GM19372 (cell line): ENCODE results near the gene RAB11FIP4.

Source experiments
- ATAC-seq: cut with Tn5 transposase; IDR thresholded peaks from one replicate; pipeline ENCODE4 v1.9.1; 2021; ENCODE audit warnings: mild to moderate bottlenecking, low read depth, moderate library complexity; ENCODE audit not compliant: unreplicated experiment

Gene RAB11FIP4

DNA sequence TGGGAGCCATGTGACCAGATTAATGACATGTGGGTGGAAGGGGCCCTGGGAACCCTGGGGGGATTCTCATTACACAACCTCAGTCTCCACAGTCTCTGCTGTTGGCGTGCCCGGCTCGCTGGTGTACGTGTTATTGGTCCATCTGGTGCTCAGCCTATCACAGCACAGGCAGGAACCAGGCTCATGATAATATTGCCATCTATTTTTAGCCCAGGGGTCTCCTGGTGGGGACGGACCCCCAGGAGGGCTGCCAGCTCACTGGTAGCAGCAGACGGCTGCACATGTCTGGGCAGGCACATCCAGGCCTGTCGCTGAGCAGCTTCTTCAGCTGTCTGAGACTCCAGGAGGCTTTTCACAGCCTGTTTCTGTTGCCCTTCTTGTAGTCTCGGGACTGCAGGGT is 123.8 kb downstream of the RAB11FIP4 start:
- ATAC-seq = no peak

DNA sequence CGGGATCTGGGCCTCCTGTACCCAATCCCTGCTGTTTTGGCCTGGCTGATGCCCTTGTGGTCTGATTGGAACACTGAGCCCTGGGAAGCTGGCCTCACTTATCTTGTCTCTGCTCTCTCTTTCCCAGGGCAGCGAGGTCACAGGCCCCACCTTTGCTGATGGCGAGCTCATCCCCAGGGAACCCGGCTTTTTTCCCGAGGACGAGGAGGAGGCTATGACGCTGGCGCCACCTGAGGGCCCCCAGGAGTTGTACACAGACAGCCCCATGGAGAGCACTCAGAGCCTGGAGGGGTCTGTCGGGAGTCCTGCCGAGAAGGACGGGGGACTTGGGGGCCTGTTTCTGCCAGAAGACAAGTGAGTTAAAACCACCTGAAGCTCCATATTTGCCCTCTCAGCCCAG is 126.0 kb downstream of the RAB11FIP4 start:
- no peak for ATAC-seq

DNA sequence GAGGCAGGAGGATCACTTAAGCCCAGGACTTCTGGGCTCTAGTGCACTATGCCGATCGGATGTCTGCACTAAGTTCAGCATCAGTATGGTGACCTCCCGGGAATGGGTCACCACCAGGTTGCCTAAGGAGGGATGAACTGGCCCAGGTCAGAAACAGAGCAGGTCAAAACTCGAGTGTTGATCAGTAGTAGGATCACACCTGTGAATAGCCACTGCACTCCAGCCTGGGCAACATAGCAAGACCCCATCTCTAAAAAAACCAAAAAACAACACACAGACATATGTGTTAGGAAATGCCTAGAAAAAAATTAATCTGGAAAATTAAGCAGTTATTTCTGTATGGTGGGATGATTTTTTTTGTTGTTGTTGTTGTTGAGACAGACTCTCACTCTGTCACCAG is 127.0 kb downstream of the RAB11FIP4 start:
- no peak for ATAC-seq

DNA sequence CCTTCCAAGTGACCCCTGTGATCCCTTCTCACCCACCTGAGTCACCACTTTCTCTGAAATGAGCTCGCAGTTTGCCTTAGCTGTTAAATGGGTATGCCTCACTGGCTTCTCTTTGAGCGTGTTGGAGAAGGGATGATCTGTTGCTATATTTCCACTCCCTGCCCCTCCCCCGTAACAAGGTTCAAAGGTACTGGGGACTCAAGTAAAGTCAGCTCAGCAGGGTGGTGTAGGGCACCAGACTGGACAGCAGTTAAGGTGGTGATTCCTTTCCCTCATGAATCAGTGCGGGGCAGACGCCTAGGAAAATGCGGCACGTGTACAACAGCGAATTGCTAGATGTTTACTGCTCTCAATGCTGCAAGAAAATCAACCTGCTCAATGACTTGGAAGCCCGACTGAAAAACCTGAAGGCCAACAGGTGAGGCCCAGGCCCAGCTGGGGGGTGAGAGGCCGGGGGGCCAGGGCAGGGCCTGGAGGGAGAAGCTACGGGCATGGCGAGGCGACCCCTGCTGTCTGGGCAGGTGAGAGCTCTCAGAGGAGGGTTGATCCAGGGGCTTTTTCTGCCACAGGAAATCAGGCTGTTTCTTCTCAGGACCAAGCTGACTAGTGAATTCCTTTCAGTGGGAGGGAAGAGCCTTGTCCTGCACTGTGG is 130.3 kb downstream of the RAB11FIP4 start:
- ATAC-seq = no peak

DNA sequence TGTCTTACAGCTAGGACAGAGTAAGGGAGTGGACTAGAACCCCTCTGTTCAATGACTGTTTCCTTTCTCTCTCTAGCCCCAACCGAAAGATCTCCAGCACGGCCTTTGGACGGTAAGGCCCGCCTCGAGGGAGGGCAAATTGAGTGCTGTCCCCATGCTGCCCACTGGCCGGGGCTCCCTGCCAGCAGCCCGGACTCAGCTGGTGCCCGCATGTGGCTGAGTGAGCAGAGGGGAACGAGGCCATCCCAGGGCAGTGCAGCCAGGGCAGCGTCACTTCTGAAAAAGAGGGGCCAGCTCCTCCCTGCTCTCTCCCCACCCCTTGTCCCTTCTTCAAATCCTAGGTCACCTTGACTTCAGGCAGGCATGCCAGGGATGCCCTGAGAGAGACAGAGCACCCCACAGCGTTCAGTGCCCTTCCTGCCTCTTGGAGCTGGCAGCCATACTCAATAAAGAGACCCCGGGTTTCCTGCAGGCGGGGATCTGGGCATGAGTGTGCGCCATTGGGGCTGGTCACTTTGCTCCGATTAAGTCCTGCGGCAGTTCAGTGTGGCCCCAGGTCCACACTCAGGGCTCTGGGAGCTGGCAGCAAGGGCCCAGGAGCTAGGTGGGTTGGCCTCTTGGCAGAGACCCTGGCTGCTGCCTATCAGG is 130.9 kb downstream of the RAB11FIP4 start:
- ATAC-seq = no peak

DNA sequence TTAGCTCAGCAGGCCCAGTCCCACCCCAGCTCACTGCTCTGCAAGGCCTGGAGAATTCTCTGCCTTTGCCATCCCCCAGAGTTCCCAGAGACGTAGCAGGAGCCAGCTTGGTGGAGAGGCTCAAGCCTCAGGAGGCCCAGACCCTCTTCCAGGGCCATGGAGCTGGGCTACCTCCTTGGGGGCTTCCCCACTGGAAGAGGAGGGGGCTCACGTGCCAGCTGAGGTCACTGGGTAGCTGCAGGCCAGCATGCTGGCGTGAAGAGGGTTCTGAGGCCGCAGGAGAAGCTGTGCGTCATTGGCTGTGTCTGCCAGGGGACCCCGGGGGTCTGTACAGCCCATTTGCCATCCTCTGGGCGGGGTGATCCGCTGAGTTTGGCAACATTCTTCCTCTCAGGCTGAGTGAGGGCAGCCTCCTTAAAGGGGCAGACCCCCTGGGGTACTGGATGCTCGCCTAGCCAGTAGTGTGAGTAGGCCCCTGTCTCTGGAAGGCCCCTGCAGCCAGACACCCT is 131.6 kb downstream of the RAB11FIP4 start:
- no peak for ATAC-seq

DNA sequence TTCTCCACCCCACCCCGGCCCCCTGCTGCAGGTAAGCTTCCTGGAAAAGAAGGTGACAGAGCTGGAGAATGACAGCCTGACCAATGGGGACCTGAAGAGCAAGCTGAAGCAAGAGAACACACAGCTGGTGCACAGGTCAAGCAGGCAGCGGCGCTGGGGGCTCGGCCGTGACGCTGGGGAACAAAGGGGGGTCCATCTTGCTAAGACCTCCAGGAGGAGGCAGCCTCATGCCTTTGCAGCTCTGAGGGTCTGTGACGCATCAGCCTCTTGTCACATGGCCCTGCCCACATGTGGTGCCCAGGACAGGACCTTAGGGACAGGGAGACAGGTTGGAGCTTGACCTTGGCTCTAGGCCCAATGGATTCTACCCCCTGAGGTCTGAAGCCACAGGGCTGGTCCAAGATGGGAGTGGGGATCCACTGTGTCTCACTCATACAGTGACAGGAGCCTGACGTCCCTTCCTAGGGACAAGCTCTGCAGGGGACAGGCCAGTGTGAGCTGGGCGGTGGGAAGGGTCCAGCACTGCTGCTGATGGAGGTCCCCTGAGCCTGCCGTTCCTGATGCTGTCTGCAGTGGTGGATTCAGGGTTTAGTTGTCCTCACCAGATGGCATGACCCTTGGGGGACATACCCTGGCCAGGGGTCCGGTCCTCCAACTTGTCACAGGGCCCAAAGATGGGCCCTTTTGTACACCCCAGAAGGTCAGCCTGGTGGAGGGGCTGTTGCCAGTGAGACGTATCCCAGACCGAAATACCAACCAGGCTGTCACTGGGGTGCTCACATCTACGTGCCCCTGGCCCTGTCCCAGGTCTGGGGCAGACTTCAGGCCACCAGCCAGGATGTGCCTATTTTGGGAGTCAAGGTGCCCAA is 132.6 kb downstream of the RAB11FIP4 start:
- no peak for ATAC-seq

DNA sequence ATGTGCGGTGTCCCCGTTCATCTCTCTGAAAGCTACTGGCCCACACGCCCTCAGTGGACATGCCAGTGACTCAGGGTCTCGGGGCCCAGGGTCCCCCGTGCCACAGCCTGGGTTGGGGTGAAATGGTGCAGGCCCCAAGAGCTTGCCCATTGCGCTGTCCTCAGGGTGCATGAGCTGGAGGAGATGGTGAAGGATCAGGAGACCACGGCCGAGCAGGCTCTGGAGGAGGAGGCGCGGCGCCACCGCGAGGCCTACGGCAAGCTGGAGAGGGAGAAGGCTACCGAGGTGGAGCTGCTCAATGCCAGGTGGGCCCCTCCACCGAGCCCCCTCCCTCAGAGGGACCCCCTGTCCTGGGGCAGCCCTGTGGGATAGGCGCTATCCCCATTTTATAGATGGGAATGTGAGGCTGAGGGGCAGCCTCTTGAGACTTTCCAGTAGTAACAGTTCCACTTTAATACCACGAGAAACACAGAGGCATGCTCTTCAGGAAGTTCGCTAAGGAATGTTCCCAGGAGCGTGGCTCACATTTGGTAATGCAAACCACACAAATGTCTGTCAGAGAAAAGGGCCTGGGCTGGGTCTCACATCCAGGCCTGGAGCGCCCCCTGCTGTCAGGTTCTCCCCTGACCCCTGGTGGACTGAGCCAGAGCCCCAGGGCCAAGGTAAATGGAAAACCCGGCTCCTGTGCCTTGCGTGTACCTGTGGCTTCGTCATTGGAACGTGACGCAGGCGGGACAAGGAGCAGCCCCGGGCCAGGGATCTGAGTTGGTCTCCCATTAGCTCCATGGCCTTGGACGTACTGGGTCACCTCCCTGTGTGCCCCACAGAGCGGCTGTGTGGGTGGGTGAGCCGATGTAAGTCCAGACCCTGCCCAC is 133.7 kb downstream of the RAB11FIP4 start:
- ATAC-seq = no peak

DNA sequence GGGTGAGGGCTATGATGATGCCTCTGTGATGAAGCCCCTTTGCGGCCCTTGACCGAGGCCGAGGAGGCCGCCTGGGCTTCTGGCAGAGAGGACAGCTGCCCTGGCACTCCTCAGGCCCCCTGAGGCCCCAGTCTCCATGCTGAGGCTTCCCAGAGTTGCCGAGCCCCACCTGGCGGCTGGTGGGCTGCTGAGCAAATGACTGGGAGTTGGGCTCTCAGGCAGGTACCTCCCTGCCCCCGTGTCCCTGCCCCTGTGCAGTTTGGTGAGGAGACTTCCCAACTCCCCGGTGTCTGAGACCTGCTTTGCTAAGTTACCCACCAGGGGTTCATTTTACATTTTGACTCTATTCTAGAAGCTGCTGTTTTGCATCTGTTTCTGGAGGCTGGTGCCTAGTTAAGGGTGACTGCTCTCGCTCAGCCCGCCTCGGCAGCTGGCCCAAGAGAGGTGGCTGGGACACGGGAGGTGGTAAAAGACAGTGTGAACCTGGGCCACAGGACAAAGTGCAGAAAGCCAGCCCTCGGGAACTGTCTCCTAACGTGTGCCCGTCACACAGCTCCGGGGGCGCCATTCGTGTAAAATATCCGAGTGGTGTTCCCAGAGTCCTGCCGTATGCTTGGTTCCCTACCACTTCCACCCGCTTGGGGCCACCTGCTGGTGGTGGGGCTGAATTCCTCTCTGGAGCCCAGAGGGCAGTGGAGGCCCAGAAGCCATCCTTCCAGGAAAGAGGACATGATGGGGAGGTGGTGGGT is 134.5 kb downstream of the RAB11FIP4 start:
- no peak for ATAC-seq

DNA sequence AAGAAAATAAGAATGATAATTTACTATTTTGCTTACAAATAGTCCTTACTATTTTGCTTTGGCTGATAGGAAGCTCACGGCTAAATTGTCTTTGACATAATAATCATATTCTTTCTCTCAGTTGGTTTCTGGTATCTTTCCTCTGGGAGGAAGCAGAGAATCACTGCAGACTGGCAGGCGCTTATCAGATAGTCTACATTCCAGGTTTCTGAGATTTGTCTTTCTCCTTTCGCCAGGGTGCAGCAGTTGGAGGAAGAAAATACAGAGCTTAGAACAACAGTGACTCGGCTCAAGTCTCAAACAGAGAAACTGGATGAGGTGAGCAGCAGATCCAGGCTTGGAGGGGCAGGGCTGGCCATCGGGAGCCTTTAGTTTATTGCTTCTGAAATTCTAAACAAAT is 136.1 kb downstream of the RAB11FIP4 start:
- no peak for ATAC-seq

DNA sequence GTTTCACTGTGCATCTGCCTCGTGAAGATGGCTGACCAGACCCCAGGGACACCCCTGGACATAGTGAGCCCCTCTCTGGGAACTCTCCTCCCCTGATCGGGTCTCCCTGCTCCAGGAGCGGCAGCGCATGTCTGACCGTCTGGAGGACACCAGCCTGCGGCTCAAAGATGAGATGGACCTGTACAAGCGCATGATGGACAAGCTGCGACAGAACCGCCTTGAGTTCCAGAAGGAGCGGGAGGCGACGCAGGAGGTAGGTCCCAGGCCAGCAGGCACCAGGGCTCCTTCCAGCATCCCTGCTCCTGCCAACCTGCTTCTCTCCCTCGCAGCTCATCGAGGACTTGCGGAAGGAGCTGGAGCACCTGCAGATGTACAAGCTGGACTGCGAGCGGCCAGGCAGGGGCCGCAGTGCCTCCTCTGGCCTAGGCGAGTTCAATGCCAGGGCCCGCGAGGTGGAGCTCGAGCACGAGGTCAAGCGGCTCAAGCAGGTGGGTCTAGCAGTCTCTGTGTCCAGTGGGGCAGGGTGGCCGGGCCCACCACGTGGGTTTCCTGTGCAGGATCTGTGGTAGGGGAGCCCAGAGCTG is 136.9 kb downstream of the RAB11FIP4 start:
- no peak for ATAC-seq

DNA sequence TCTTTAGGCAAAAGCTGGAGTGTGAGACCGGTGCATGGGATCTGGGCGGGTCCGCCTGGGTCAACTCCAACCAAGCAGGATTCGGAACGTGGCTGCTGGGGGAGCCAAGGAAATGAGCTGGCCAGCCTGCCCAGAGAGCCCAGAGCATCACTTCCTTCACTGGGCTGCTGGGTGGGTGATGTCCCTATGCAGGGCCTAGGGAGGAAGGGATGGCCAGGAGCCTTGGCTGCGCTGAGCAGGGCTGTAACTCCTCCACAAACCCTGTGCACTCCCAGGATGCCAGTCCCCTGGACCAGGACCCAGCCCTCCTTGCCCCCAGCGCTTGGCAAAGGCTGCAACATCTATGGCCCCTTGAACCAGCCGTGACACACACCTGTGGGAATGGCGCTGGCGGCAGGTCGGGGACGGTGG is 138.4 kb downstream of the RAB11FIP4 start:
- ATAC-seq = no peak

DNA sequence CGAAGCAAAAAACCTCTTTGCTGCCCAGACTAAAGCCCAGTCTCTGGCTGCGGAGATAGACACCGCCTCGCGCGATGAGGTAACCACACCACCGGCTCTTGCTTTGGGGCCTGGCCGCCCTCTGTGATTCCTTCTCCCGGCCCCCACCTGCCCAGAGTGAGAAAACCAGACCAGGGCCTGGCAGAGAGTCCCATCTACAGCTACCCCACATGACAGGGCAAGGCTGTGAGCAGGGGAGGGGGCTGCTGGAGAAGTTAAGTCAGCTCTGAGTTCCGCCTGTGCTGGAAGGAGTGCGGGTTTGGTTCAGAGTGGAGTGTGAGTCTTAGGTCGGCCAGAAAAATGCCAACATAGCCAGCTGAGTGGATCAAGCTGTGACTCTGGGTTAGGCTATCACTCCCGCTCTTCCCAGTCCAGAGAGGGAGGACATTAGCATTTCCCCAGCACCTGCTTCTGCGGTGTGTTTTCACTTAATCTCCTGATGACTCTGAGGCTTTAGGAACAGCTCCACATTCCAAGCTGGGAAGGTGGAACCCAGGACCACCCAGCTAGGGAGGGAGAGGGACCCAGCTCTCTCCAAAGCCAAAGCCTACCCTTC is 139.0 kb downstream of the RAB11FIP4 start:
- no peak for ATAC-seq

DNA sequence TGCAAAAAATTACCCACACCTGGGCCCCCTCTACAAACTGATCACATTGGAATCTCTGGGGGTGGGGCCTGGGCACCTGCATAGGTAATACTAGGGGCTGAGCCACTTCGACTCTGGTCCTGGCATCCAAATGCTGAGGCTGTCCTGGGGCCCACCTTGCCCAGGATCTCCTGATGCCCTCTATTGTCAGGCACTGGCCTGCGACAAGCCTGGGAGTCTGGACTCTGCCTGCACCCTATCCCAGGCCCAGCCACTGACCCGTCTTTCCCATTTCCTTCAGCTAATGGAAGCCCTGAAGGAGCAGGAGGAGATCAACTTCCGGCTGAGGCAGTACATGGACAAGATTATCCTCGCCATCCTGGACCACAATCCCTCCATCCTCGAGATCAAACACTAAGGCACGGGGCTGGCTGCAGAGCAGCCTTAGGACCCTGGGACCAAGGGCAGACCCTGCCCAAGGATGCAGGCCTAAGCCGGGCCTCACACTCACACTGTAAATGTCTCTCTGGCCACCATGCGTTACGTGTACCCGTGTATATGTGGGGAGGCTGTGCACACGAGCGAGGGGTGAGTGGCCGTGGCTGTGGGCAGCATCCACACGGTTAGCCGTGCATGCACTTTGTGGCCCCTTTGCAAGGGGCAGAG is 140.0 kb downstream of the RAB11FIP4 start:
- no peak for ATAC-seq

DNA sequence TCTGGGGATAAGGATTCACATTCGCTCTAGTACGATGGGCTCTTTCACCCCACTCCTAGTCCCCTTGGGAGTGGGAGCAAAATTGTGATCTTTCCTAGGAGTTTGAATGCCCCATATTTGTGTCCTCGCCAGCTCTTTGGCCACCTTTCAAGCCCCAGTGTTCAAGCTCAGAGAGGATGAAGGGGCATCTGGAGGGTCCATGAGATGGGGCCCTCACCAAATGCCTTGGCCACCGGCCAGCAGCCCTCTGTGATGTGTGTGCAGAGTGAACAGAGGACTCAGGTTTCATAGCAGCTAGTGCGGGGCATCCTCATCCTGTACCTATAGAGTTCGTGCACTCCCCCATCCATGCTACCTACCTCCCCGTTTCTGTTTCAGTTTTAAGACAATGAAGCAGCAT is 140.6 kb downstream of the RAB11FIP4 start:
- no peak for ATAC-seq

DNA sequence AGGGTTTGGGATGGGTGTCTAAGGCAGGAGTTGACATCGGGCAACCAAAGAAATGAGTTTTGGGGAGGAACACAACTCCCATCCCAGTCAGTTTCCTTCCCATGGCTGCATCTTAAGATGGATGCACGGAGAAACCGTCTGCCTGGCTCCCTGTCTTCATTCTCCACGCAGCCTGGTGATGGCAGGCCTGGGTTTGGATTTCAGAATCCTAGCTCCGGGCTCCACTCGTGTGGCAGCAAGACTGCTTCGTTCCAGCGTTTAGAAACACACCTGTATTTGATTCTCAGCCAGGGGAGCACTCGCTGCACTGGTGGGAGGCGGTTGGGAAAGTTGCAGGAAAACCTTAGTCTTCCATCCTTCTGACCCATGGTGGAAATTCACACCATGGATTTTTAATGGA is 141.1 kb downstream of the RAB11FIP4 start:
- no peak for ATAC-seq

DNA sequence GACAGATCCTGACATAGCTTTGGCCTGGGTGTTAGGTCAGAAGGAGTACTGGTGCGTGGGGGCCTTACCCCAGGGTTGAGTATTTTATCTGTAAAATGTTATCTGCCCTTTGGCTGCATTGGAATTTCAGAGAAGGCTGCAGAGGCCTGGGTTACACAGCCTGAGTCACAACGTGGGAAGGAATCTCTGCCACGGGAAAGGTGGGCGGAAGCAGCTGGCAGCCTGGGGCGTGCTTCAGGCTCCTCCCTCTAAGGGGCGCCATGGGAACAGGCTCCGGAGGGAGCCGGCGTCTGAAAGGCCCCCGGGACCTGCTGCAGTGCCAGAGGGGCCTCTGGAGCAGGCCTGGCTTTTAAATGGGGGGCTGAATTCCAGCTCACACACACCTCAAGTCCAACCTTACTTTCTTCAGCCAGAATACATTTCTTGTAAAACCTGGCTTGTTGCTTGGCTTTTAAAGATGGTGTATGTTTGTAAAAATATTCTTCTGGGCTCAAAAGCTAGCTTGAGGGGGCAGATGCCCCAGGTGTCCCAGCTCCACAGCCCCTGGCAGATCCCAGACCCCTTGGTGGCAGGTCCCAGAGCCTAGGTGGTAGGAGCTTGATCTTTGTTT is 142.2 kb downstream of the RAB11FIP4 start:
- no peak for ATAC-seq
